IMR-90 (cell line): ENCODE data around the gene RASSF5.

Source experiments
- POLR2A ChIP-seq: IDR thresholded peaks from 2 replicates; pipeline ENCODE4 v1.6.1; 2012; ENCODE audit warnings: mild to moderate bottlenecking, low read depth, low read length
- RCOR1 ChIP-seq: IDR thresholded peaks from 2 replicates; pipeline ENCODE4 v1.6.1; 2012; ENCODE audit warnings: mild to moderate bottlenecking, low read length, improper control_type of control experiment; ENCODE audit not compliant: insufficient replicate concordance
- TF ChIP-seq, protein P1 (sequence below): conservative IDR thresholded peaks from 2 replicates; pipeline ENCODE4 v1.5.1; 2012; ENCODE audit warnings: mild to moderate bottlenecking, low read depth, low read length, improper control_type of control experiment

DNA sequence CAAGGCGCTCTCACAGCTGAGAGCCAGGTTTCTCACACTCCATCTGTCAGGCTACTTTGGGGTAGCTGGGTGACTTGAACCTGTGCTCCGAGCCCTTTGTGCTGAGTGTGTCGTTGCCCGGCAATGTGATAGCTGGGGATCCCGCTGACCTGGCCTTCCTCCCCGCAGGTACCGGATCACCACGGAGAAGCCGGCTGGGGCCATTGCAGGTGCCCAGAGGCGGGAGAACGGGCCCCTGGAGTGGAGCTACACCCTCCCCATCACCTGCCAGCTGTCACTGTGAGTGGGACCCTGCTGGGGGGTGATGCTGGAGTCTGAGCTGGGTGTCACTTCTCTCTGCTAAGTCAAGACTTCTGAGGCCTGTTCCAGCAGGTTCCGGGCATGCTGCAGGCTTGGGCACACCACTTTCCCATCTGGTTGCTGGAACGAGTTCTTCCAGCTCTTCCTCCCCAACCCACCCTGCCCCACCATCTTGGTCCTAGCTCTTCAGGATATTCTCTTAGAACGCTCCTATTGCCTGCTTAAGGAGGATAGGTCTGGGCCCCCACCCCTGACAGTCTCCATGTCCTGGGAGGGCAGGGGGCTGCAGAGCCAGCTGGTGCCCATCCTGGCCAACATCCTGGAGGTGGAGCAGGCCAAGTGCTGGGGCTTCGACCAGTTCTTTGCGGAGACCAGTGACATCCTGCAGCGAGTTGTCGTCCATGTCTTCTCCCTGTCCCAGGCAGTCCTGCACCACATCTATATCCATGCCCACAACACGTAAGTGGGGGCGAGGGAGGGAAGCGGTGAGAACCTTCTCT lies 29.6 kb upstream of the RASSF5 start:
- TF ChIP-seq, protein P1, sequence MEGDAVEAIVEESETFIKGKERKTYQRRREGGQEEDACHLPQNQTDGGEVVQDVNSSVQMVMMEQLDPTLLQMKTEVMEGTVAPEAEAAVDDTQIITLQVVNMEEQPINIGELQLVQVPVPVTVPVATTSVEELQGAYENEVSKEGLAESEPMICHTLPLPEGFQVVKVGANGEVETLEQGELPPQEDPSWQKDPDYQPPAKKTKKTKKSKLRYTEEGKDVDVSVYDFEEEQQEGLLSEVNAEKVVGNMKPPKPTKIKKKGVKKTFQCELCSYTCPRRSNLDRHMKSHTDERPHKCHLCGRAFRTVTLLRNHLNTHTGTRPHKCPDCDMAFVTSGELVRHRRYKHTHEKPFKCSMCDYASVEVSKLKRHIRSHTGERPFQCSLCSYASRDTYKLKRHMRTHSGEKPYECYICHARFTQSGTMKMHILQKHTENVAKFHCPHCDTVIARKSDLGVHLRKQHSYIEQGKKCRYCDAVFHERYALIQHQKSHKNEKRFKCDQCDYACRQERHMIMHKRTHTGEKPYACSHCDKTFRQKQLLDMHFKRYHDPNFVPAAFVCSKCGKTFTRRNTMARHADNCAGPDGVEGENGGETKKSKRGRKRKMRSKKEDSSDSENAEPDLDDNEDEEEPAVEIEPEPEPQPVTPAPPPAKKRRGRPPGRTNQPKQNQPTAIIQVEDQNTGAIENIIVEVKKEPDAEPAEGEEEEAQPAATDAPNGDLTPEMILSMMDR = no peak
- TF ChIP-seq RCOR1 (no peak), POLR2A (no peak)
